Loucy (cell line): ENCODE results near the gene JDP2.

Experiments
- EZH2phosphoT487 ChIP-seq: fragments of 200-600 bp; IDR thresholded peaks from 2 replicates; pipeline ENCODE4 v1.6.1; 2018; ENCODE audit warnings: antibody characterized with exemption, mild to moderate bottlenecking, moderate library complexity, borderline replicate concordance
- TF ChIP-seq, protein P1 (sequence below): fragments of 200-600 bp; sonication (generic); conservative IDR thresholded peaks from 2 replicates; pipeline ENCODE4 v1.5.1; 2014; ENCODE audit warnings: mild to moderate bottlenecking, antibody characterized with exemption, low read length

DNA sequence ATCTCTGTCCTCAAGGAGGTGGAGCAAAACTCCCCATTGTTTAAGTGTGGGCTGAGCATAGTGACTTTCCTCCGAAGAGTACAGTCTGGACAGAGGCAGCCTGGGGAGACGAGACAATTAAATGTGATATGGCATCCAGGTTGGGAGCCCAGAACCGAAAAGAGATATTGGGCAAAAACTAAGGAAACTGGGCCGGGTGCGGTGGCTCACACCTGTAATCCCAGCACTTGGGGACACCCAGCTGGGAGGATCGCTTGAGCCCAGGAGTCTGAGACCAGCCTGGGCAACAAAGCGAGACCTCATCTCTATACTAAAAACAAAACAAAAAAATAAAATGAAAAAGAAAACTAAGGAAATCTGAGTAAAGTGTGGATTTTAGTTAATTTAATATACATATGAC, 35.9 kb upstream of the JDP2 start:
- TF ChIP-seq, protein P1, sequence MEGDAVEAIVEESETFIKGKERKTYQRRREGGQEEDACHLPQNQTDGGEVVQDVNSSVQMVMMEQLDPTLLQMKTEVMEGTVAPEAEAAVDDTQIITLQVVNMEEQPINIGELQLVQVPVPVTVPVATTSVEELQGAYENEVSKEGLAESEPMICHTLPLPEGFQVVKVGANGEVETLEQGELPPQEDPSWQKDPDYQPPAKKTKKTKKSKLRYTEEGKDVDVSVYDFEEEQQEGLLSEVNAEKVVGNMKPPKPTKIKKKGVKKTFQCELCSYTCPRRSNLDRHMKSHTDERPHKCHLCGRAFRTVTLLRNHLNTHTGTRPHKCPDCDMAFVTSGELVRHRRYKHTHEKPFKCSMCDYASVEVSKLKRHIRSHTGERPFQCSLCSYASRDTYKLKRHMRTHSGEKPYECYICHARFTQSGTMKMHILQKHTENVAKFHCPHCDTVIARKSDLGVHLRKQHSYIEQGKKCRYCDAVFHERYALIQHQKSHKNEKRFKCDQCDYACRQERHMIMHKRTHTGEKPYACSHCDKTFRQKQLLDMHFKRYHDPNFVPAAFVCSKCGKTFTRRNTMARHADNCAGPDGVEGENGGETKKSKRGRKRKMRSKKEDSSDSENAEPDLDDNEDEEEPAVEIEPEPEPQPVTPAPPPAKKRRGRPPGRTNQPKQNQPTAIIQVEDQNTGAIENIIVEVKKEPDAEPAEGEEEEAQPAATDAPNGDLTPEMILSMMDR = no peak
- TF ChIP-seq EZH2phosphoT487 = no peak
